Lower leg skin (tissue), 4 donors: ENCODE measurements around the gene PCDH12. TPM values are rescaled to one million over a fixed set of nuclear protein-coding genes. Genes with fewer than 3 reads are reported as not detected.

Source experiments
- DNase-seq, 2 donors: peaks; one replicate each; pipeline ENCODE4 v3.0.0-alpha.2; 2019; ENCODE audit warnings: low spot score in 2 of 2
- H3K4me3 ChIP-seq: fragments of 200-600 bp; sonication (generic); 2 replicates; pipeline ENCODE4 v1.5.1; 2017; ENCODE audit warnings: mild to moderate bottlenecking, low read depth; ENCODE audit not compliant: poor library complexity, severe bottlenecking
- POLR2A ChIP-seq, 2 donors: fragments of 450-650 bp; IDR thresholded peaks; one replicate each; pipeline ENCODE4 v1.6.1; 2016 to 2017; ENCODE audit warnings: antibody characterized with exemption in 2 of 2, mild to moderate bottlenecking in 1 of 2, moderate library complexity in 1 of 2
- WGBS, 2 donors: methylation state at CpG; one replicate each; pipeline ENCODE4 v1.1.5; 2018; 5-methylcytosine and 5-hydroxymethylcytosine counted together
- intact Hi-C: fragments of 100-400 bp; cut with DNase I; formaldehyde crosslinking; loops from one replicate; pipeline ENCODE4 v1.15.0; 2023; ENCODE audit warnings: low total_unique reads
- total RNA-seq, 4 donors: library from RNA; depleted of rRNA; stranded (reverse); fragments of >200 nt; gene quantifications; one replicate each; pipeline ENCODE4 v1.1.0, GENCODE V29; 2016
- TF ChIP-seq, protein P1 (sequence below), 3 donors: fragments of 450-650 bp; IDR thresholded peaks; one replicate each; pipeline ENCODE4 v1.5.1; 2016; ENCODE audit warnings: antibody characterized with exemption in 3 of 3, mild to moderate bottlenecking in 3 of 3, moderate library complexity in 2 of 3

Gene PCDH12
- total RNA-seq, 4 donors from 2014 or later: 0.34 to 1.5 (median 0.54) TPM

DNA sequence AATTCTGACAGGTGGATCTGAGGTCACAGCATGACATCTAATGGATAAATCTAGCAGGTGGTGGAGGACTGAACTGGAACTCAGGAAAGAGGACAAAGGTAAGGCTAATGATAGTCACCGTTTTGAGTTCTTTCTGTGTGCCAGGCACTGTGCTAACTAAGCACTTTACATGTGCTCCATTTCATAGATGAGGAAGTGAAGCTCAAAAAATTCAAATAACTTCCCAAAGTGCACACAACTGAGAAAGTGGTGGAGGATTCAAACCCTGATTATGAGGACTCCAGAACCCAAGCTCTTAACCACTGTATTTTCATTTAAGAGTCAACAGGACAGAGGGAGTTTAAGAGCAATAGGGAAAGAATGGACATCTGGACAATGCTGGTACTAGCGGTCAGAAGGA is 41.5 kb downstream of the PCDH12 start:
- WGBS, 2 donors: 58 to 71% methylated on average over 2 of the region's 2 CpGs
- intact Hi-C loops: no loop called here
- H3K4me3 ChIP-seq: no peak overlapping the region
- no peak for DNase-seq
- TF ChIP-seq, protein P1, sequence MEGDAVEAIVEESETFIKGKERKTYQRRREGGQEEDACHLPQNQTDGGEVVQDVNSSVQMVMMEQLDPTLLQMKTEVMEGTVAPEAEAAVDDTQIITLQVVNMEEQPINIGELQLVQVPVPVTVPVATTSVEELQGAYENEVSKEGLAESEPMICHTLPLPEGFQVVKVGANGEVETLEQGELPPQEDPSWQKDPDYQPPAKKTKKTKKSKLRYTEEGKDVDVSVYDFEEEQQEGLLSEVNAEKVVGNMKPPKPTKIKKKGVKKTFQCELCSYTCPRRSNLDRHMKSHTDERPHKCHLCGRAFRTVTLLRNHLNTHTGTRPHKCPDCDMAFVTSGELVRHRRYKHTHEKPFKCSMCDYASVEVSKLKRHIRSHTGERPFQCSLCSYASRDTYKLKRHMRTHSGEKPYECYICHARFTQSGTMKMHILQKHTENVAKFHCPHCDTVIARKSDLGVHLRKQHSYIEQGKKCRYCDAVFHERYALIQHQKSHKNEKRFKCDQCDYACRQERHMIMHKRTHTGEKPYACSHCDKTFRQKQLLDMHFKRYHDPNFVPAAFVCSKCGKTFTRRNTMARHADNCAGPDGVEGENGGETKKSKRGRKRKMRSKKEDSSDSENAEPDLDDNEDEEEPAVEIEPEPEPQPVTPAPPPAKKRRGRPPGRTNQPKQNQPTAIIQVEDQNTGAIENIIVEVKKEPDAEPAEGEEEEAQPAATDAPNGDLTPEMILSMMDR (IDR thresholded peaks at IDR 0.05): no peak
- TF ChIP-seq POLR2A (IDR thresholded peaks at IDR 0.05): no peak

DNA sequence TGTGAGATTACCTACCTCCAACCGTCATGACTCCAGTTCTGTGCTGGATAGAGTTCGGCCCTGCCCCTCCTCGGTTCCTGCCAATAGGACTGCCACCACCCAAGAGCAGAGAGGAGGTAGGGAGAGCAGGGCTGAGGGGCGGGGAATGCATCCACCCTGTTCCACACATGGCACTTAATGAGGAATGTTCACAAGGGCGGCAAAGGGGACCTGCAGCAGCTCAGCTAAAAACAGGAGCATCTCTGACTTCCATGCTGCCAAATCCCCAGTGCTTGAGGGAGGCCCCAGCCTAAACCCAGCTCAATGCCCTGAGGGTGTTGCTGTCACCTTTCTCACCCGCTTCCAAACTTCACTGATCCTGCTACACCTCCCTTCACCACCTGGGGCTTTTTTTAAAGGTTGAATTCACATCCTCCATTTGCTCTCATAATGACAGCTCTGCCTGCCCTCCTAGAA is 42.1 kb downstream of the PCDH12 start:
- WGBS, 2 donors: 49 to 57% methylated on average over 6 of the region's 6 CpGs
- intact Hi-C loops: no loop called here
- DNase-seq: peak in 1 of 2 donors; percentile 54
- no peak overlapping the region for H3K4me3 ChIP-seq
- TF ChIP-seq, protein P1 (IDR thresholded peaks at IDR 0.05): no peak
- no peak for TF ChIP-seq POLR2A (IDR thresholded peaks at IDR 0.05)

DNA sequence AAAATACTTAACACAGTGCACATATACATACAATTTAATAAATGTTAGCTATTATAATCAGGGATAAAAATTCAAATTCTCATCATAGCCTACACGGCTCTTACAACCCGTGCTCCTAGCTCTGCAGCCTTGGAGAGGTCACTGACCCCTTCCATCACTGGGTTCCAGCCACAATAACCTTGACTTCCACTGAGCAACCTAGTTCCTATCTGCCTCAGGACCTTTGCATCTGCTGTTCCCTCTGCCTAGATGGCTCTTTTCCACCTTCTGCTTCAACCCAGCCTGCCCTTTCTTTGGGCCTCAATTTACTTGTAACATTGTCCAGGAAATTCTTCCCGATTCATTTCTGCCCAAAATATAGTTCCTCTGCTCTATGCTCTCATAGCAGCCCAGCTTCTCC is 43.2 kb downstream of the PCDH12 start:
- no peak overlapping the region for H3K4me3 ChIP-seq
- intact Hi-C loops: no loop called here
- TF ChIP-seq, protein P1 (IDR thresholded peaks at IDR 0.05): no peak
- no peak for TF ChIP-seq POLR2A (IDR thresholded peaks at IDR 0.05)
- 93 to 98% methylated on average over 3 of the region's 3 CpGs for whole genome bisulfite sequencing, 2 donors
- DNase-seq: peak in 1 of 2 donors; percentile 42

DNA sequence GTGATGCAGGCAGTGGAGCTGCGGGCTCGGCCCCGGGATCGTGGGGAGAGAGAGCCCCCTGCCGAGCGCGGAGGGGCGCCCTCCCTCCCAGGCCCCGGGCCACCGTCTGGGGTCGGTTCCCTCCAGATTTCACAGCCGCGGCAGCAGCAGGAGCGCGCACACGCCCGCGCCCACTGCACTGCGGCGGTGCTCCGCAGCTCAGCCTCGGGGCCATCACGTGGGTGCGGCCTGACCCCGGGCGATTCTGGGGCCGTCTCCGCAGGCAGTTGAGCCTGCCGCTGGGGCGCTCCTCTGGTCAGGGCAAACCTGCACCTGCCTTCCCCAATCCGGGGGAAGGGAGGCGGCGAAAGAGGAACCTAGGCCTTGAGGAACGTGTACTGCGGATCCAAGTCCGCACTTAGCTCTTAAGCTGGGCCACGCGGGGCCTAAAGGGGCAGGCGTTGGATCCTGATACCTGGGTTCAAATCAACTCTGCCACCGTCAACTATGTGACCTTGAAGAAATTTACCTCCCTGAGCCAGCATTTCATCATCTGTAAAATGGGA is 43.7 kb downstream of the PCDH12 start:
- TF ChIP-seq, protein P1 (IDR thresholded peaks at IDR 0.05): no peak
- TF ChIP-seq POLR2A (IDR thresholded peaks at IDR 0.05): no peak
- no peak overlapping the region for H3K4me3 ChIP-seq
- intact Hi-C loops: no loop called here
- peak in 1 of 2 donors; percentile 89 for DNase-seq
- WGBS, 2 donors: 17 to 47% methylated on average over 13 to 40 of the region's 40 CpGs

DNA sequence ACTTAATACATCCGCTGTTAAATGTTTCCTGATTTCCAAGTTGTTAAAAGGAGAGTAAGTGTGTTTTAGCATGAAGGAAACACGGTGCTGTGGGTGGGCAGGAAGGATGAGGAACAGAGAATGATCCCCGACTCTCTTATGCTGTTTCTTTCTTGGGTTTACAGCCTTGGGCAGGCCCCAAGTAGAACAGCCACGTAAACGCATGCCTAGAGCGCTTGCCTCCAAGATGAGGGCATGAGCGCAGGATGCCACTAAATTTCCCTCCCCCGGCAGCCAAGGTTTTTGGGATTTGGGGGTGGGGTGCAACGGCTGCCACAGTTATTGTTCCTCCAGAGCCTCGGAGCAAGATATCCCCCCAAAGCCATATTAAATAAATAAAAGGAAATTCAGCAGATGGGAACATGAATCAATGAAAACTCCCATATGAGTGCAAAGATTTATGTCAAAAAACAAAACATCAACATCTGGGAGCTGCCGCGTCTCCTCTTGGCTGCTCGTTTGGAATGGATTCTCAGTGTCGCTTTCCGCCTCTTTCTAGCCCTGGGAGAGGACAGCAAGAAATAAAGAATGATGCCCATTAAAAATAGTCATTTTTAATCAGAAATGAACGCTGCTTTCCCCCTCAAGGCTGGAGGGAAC is 44.3 kb downstream of the PCDH12 start:
- no peak overlapping the region for H3K4me3 ChIP-seq
- peak in 1 of 2 donors; percentile 78 for DNase-seq
- intact Hi-C loops: no loop called here
- 16 to 18% methylated on average over 16 of the region's 16 CpGs for WGBS, 2 donors
- no peak for TF ChIP-seq POLR2A (IDR thresholded peaks at IDR 0.05)
- TF ChIP-seq, protein P1 (IDR thresholded peaks at IDR 0.05): no peak
